ENCODE data around the gene EPHB3. TPM values are rescaled to one million over a fixed set of nuclear protein-coding genes. Genes with fewer than 3 reads are reported as not detected.
"Not testable (repeated sequence)": the region's sequence is repeated elsewhere in the genome, so short reads cannot be mapped to it uniquely, and the experiment has no call there.

The EPHB3 gene
- polyA plus RNA-seq, 1 experiment = 3.3 TPM

DNA sequence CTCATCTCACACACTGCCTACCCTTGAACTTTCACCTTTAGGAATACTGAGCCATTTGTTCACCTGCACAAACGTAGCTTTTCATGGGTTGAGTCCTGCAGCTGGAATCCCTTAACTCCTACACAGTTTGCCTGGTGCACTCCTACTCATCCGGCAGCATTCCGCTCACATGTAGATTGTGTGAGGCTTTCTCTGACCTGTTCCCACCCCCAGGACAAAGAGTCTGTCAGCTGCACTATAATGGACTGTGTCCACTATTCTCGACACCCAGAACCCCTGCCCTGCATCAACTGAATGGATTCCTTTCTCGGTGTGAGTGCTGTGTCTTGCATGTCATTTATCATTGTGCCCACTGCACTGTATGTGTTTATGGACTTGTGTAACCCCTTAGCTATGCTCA is 54.9 kb downstream of the EPHB3 start:
- CTCF ChIA-PET = no interaction called here
- DNase-seq (ENCODE audit: low read depth) = no peak
- POLR2A ChIA-PET = no interaction called here
- no peak for TF ChIP-seq CTCF (IDR thresholded peaks at IDR 0.05; ENCODE audit: insufficient read depth, low read depth, low read length)
- no peaks in the 10 kb centered on the region for H3K36me3 ChIP-seq (ENCODE audit: control insufficient read depth, insufficient read depth, low read length)
- peaks cover 7% of the 10 kb centered on the region for H3K27me3 ChIP-seq (ENCODE audit: control insufficient read depth, insufficient read depth, low read length)
- H3K4me3 ChIP-seq (ENCODE audit: low read depth, low read length) = no peak overlapping the region

GRCh38 chr3:184617306-184617705 is 55.7 kb downstream of the EPHB3 start:
- POLR2A ChIA-PET; DNase-seq (ENCODE audit: low read depth); CTCF ChIA-PET: not testable (repeated sequence)

DNA sequence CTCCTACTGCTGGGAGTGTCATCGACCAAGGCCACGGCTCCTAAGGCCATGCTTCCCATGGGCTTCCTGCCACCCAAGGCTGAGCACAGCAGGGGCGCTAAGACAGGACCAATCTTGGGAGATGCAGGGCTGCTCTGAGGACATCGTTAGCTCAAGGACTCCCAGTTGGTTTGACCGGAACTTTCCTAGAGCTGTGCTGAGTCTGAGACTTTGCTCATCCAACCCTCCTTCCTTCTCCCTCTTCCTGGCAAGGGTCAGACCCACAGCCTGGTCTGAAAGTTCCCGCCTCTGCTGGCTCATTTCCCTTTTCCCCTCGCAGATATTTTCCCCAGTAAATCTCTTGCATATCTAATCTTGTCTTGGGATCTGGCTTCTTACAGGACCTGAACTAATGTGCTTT is 57.2 kb downstream of the EPHB3 start:
- Histone ChIP-seq H3K4me3 (ENCODE audit: low read depth, low read length) (no peak overlapping the region), H3K36me3 (ENCODE audit: control insufficient read depth, insufficient read depth, low read length) (no peaks in the 10 kb centered on the region), H3K27me3 (ENCODE audit: control insufficient read depth, insufficient read depth, low read length) (peaks cover 7% of the 10 kb centered on the region)
- ChIA-PET CTCF (no interaction called here), POLR2A (no interaction called here)
- no peak for DNase-seq (ENCODE audit: low read depth)
- TF ChIP-seq CTCF (IDR thresholded peaks at IDR 0.05; ENCODE audit: insufficient read depth, low read depth, low read length) = no peak

More at GRCh38 chr3:184617306-184617705, 55.7 kb downstream of the EPHB3 start:
- not testable (repeated sequence) for H3K36me3 ChIP-seq (ENCODE audit: control insufficient read depth, insufficient read depth, low read length); H3K27me3 ChIP-seq (ENCODE audit: control insufficient read depth, insufficient read depth, low read length); H3K4me3 ChIP-seq (ENCODE audit: low read depth, low read length)

DNA sequence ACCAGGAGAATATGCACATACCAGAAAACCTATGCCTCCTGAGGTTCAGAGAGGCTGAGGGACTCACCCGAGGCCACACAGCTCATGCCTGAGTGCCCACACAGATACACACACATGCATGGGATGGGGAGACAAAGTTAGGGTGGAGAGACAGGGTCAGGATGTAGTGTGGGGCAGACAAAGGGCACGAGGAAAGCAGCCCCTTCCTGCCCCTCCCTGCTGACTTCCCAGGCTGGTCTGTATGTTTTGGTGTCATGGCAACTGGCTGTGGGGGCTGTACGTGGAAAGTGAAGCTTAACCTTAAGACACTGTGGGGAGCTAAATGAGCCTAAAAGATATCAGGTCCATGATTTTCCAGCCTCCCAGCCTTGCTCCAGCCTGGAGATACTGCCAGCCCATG is 57.8 kb downstream of the EPHB3 start:
- POLR2A ChIA-PET = no interaction called here
- TF ChIP-seq CTCF (IDR thresholded peaks at IDR 0.05; ENCODE audit: insufficient read depth, low read depth, low read length) = no peak
- H3K27me3 ChIP-seq (ENCODE audit: control insufficient read depth, insufficient read depth, low read length) = peaks cover 7% of the 10 kb centered on the region
- DNase-seq (ENCODE audit: low read depth) = no peak
- H3K4me3 ChIP-seq (ENCODE audit: low read depth, low read length) = no peak overlapping the region
- H3K36me3 ChIP-seq (ENCODE audit: control insufficient read depth, insufficient read depth, low read length) = no peaks in the 10 kb centered on the region
- CTCF ChIA-PET = no interaction called here

GRCh38 chr3:184619787-184620430 is 58.3 kb downstream of the EPHB3 start:
- TF ChIP-seq CTCF (IDR thresholded peaks at IDR 0.05; ENCODE audit: insufficient read depth, low read depth, low read length) = no peak
- ChIA-PET CTCF (no interaction called here), POLR2A (no interaction called here)
- Histone ChIP-seq H3K36me3 (ENCODE audit: control insufficient read depth, insufficient read depth, low read length) (no peaks in the 10 kb centered on the region), H3K27me3 (ENCODE audit: control insufficient read depth, insufficient read depth, low read length) (peaks cover 7% of the 10 kb centered on the region), H3K4me3 (ENCODE audit: low read depth, low read length) (no peak overlapping the region)
- no peak for DNase-seq (ENCODE audit: low read depth)

DNA sequence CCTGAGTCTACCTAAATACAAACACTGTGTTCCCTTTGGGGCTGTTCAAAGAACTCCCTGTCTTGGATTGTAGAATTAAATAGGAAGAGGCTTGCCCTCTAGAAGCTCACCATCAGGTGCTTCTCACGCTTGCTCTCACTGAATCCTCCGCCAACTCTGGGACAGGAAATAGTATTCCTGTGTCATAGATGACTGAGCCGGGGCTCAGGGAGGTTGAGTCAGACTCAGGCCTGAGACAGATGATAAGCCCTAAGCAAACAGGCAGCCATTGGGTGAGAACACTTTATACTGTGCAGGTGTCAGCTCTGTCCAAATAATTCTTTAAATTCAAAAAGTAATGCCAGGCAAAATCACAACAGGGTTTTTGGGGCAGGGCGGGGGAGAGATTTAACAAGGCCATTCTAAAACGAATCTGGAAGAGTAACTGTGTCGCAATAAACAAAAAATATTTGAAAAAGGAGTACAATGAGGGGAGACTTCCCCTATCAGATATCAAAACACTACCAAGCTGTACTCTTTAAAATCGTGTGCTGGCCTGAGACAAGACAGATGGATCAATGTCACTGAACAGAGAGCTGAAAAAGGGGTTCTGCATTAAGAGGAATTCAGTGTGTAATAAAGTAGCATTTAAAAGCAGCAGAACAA is 59.0 kb downstream of the EPHB3 start:
- Histone ChIP-seq H3K27me3 (ENCODE audit: control insufficient read depth, insufficient read depth, low read length) (peaks cover 7% of the 10 kb centered on the region), H3K36me3 (ENCODE audit: control insufficient read depth, insufficient read depth, low read length) (no peaks in the 10 kb centered on the region), H3K4me3 (ENCODE audit: low read depth, low read length) (no peak overlapping the region)
- ChIA-PET POLR2A (no interaction called here), CTCF (interaction anchor here (0.8 kb wide), 1 partner anchor 18 kb away, joined by 3 read pairs; no protein-coding TSS in a partner anchor)
- DNase-seq (ENCODE audit: low read depth) = no peak
- no peak for TF ChIP-seq CTCF (IDR thresholded peaks at IDR 0.05; ENCODE audit: insufficient read depth, low read depth, low read length)

DNA sequence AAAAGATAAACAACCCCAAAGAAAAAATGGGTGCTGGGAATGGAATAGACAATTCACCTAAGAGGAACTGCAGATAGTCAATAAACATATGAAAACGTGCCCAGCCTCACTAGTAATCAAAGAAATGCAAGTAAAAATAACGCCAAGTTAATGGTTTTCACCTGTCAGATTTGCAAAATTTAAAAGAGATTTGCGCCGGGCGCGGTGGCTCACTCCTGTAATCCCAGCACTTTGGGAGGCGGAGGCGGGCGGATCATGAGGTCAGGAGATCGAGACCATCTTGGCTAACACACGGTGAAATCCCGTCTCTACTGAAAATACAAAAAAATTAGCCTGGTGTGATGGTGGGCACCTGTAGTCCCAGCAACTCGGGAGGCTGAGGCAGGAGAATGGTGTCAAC is 60.6 kb downstream of the EPHB3 start:
- H3K4me3 ChIP-seq (ENCODE audit: low read depth, low read length); POLR2A ChIA-PET; H3K36me3 ChIP-seq (ENCODE audit: control insufficient read depth, insufficient read depth, low read length); DNase-seq (ENCODE audit: low read depth); CTCF ChIA-PET: not testable (repeated sequence)
- H3K27me3 ChIP-seq (ENCODE audit: control insufficient read depth, insufficient read depth, low read length) = peaks cover 10% of the 10 kb centered on the region

Data from BJ (cell line).